Choroid plexus epithelial cell (primary cell): ENCODE results near the gene C15orf61.
A peak's percentile ranks its signal among the peaks of the same experiment; 100 is the strongest.

Source experiments
- DNase-seq: peaks from one replicate; pipeline ENCODE4 v3.0.0-alpha.2; 2010; ENCODE audit warnings: low read depth
- H3K4me3 ChIP-seq: 2 replicates; pipeline ENCODE4 v1.5.1; 2011; ENCODE audit warnings: low read depth, mild to moderate bottlenecking, control low read depth, low read length, moderate library complexity
- TF ChIP-seq, protein P1 (sequence below): conservative IDR thresholded peaks from 2 replicates; pipeline ENCODE4 v1.5.1; 2011; ENCODE audit warnings: low read depth, mild to moderate bottlenecking, control low read depth, inconsistent platforms, low read length, moderate library complexity

The C15orf61 gene

GRCh38 chr15:67543348-67543718 is 22.4 kb downstream of the C15orf61 start:
- H3K4me3 ChIP-seq = peak overlapping the region; percentile 88
- DNase-seq = peak; percentile 13
- TF ChIP-seq, protein P1, sequence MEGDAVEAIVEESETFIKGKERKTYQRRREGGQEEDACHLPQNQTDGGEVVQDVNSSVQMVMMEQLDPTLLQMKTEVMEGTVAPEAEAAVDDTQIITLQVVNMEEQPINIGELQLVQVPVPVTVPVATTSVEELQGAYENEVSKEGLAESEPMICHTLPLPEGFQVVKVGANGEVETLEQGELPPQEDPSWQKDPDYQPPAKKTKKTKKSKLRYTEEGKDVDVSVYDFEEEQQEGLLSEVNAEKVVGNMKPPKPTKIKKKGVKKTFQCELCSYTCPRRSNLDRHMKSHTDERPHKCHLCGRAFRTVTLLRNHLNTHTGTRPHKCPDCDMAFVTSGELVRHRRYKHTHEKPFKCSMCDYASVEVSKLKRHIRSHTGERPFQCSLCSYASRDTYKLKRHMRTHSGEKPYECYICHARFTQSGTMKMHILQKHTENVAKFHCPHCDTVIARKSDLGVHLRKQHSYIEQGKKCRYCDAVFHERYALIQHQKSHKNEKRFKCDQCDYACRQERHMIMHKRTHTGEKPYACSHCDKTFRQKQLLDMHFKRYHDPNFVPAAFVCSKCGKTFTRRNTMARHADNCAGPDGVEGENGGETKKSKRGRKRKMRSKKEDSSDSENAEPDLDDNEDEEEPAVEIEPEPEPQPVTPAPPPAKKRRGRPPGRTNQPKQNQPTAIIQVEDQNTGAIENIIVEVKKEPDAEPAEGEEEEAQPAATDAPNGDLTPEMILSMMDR = no peak

DNA sequence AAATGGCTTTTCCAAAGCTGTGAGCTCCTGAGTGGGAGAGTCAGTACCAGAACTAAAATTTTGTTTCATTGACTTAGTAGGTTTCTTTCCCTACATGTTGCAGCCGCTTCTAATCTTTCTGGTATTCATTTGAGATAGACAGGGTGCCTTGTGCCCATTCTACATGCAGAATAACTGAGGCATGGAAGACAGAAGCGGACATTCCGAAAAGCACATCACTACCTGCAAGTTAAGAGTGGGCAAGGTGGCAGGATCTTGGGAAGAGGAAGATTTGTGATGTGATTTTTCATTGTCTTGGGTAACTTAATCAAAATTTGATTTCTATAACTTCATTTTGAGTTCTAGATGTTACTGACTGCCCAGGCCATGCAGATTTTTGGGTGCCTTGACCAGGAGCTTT is 23.5 kb downstream of the C15orf61 start:
- DNase-seq = no peak
- no peak overlapping the region for H3K4me3 ChIP-seq
- TF ChIP-seq, protein P1 = no peak

- DNase-seq = no peak
- H3K4me3 ChIP-seq = no peak overlapping the region
- TF ChIP-seq, protein P1 = no peak
Observed at GRCh38 chr15:67545864-67546263, 24.9 kb downstream of the C15orf61 start.

- H3K4me3 ChIP-seq = no peak overlapping the region
- no peak for DNase-seq
- TF ChIP-seq, protein P1 = no peak
Observed at GRCh38 chr15:67547064-67547463, 26.1 kb downstream of the C15orf61 start.

DNA sequence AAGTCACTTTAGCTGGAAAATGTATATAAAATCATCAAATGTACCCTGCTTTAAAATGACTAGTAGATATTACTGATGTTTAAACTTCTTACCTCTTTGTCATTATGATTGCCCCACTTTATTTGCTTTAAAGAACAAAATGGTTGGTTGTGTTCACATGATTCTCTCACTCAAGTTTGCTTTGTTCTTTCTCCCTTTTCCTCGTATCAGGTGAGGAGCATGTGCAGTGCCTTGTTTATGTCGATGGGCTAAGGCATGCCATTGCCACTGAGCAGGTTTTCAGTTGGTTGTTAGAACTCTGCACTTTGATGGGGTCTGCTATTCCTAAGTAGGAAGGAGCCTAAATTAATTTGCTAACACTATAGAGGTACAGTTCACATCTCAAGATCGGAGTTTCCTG is 26.9 kb downstream of the C15orf61 start:
- TF ChIP-seq, protein P1 = no peak
- DNase-seq = no peak
- H3K4me3 ChIP-seq = no peak overlapping the region

DNA sequence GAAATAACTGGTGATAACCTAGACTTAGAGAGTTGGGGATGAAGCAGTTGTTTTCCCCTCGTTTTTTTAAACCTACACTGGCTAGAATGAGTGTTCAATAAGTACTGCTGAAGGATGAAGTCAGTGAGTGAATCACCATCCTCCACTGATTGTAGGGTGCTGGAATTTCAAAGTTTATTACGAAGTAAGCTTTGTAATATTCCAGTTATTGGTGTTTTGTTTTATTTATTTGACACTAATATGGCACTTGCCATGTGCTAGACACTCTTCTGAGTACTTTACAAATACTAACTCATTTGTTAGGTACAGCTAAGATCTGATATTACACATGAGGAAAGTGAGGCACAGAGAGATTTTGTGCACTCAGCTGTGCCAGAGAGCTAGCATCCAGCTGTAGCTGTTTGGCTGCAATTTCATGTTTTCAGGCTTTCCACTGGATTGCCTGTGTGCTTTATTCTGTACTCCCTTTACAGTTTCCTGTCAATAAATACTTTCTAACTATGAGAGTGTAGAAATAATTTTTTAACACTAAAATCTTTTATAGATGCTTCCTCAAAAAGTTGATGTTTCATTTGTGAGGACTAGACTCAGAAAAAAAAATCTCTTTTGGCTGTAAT is 27.4 kb downstream of the C15orf61 start:
- peak; percentile 56 for DNase-seq
- TF ChIP-seq, protein P1 = no peak
- H3K4me3 ChIP-seq = no peak overlapping the region

DNA sequence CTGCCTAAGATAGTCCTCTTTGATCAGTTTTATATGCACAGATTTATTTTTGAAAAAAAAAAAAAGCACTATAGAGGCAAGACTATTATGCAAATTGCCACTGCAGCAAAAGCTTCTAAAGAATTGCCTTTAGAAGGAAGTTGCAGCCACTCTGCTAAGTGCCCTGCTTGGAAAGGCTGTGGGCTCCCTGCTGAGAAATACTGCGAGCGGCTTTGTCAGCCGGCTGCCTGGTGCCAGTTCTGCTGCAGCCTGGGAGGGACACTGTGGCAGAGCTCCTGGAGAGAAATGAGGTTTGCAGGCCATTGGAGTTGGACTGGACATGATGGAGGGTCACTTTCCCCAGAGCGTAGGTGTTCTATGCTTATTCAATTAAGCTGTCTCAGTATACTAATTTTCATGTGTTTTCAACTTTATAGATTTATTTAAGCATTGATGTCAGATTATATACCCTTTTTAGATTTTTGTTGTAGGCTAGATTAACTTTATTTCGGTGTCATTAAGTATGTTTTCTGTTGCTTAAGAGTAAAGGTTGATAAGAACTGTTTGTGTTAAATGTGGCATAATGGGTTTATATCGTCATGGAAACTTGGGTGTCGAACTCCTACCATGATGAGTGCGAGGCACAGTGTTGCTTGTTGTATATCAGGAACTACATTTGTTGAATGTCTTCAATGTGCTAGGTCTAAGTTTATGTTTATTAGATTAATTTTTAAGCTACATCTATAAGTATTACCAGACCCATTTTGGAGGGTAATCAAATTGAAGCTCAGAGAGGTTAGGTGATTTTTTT is 28.1 kb downstream of the C15orf61 start:
- H3K4me3 ChIP-seq = no peak overlapping the region
- TF ChIP-seq, protein P1 = no peak
- peak; percentile 58 for DNase-seq
